HepG2 (cell line): ENCODE results near the gene ENTPD2. TPM values are rescaled to one million over a fixed set of nuclear protein-coding genes. Genes with fewer than 3 reads are reported as not detected.

Experiments used
- ERF ChIP-seq: IDR thresholded peaks from 2 replicates; pipeline ENCODE4 v1.6.1; 2018; ENCODE audit warnings: missing biosample characterization, missing genetic modification reagents
- FOSL2 ChIP-seq: sonication (generic); formaldehyde crosslinking; IDR thresholded peaks from 2 replicates; pipeline ENCODE4 v1.4.0; 2020; ENCODE audit warnings: missing genetic modification reagents
- GABPA ChIP-seq, 2 experiments: IDR thresholded peaks; 2 replicates each; pipeline ENCODE4 v1.6.1; 2011 to 2016; ENCODE audit warnings: low read depth in 2 of 2, low read length in 1 of 2, missing biosample characterization in 1 of 2, missing genetic modification characterization in 1 of 2
- KLF16 ChIP-seq, 2 experiments: sonication (generic) in 1 of 2; formaldehyde crosslinking in 1 of 2; IDR thresholded peaks; 2 replicates each; pipeline versions ENCODE4 v1.6.1 to v1.8.0; 2016 to 2023; ENCODE audit warnings: missing genetic modification reagents in 2 of 2, missing compliant biosample characterization in 1 of 2
- MAFF ChIP-seq: IDR thresholded peaks from 2 replicates; pipeline ENCODE4 v1.6.1; 2011; ENCODE audit warnings: low read depth, low read length, improper control_type of control experiment
- MAFG ChIP-seq: sonication (generic); formaldehyde crosslinking; IDR thresholded peaks from 2 replicates; pipeline ENCODE4 v1.5.1; 2020; ENCODE audit warnings: mild to moderate bottlenecking, missing genetic modification reagents
- MBNL3 ChIP-seq: fragments of 250-450 bp; sonication (Bioruptor Pico); conservative IDR thresholded peaks from 2 replicates; pipeline ENCODE4 v1.8.0; 2022; ENCODE audit warnings: mild to moderate bottlenecking, inconsistent platforms
- MYC ChIP-seq: sonication (generic); formaldehyde crosslinking; IDR thresholded peaks from 2 replicates; pipeline ENCODE4 v1.9.0; 2021; ENCODE audit warnings: missing genetic modification reagents, borderline replicate concordance
- PITX1 ChIP-seq: sonication (generic); formaldehyde crosslinking; IDR thresholded peaks from 2 replicates; pipeline ENCODE4 v1.5.1; 2020; ENCODE audit warnings: mild to moderate bottlenecking, missing genetic modification reagents
- ZNF230 ChIP-seq: sonication (generic); formaldehyde crosslinking; IDR thresholded peaks from 2 replicates; pipeline ENCODE4 v1.4.0; 2020; ENCODE audit warnings: mild to moderate bottlenecking, missing genetic modification reagents
- ZNF335 ChIP-seq: sonication (generic); formaldehyde crosslinking; IDR thresholded peaks from 2 replicates; pipeline ENCODE4 v1.4.0; 2020; ENCODE audit warnings: missing genetic modification reagents
- ZNF33A ChIP-seq: sonication (generic); formaldehyde crosslinking; IDR thresholded peaks from 2 replicates; pipeline ENCODE4 v1.5.1; 2020; ENCODE audit warnings: missing genetic modification reagents, mild to moderate bottlenecking, moderate library complexity, borderline replicate concordance
- ZNF354B ChIP-seq: sonication (generic); formaldehyde crosslinking; IDR thresholded peaks from 2 replicates; pipeline ENCODE4 v1.8.0; 2022; ENCODE audit warnings: mild to moderate bottlenecking, missing genetic modification reagents
- polyA plus RNA-seq, 8 experiments: library from polyadenylated mRNA; depleted of rRNA in 3 of 8; stranded (reverse) in 7 of 8; unstranded in 1 of 8; fragments of >200 nt; fragmentation: Illumina TruSeq in 4 of 8; extraction: Trizol in 4 of 8; gene quantifications; 2 replicates each; pipeline versions ENCODE4 v1.2.1 to v1.2.3, GENCODE V29; 2011 to 2016; ENCODE audit warnings: low read depth in 4 of 8, missing spikeins in 1 of 8, mixed read lengths in 1 of 8; ENCODE audit not compliant: insufficient read depth in 1 of 8
- total RNA-seq, 5 experiments: library from RNA; depleted of rRNA; stranded (reverse); fragments of >200 nt; fragmentation: Illumina TruSeq; extraction: Trizol; gene quantifications; 2 replicates each; pipeline ENCODE4 v1.2.3, GENCODE V29; 2016; ENCODE audit warnings: low read depth in 1 of 5
- TF ChIP-seq, protein P1 (sequence below): sonication (generic); formaldehyde crosslinking; IDR thresholded peaks from 2 replicates; pipeline ENCODE4 v1.4.0; 2020; ENCODE audit warnings: mild to moderate bottlenecking, missing genetic modification reagents
- TF ChIP-seq, protein P2 (sequence below): sonication (generic); formaldehyde crosslinking; conservative IDR thresholded peaks from 2 replicates; pipeline ENCODE4 v1.4.0; 2020; ENCODE audit warnings: missing genetic modification reagents
- TF ChIP-seq, protein P3 (sequence below): sonication (generic); formaldehyde crosslinking; IDR thresholded peaks from 2 replicates; pipeline ENCODE4 v1.4.0; 2020; ENCODE audit warnings: missing genetic modification reagents
- TF ChIP-seq, protein P4 (sequence below): sonication (generic); formaldehyde crosslinking; IDR thresholded peaks from 2 replicates; pipeline ENCODE4 v1.4.0; 2020; ENCODE audit warnings: missing genetic modification reagents
- TF ChIP-seq, protein P5 (sequence below): sonication (generic); formaldehyde crosslinking; conservative IDR thresholded peaks from 2 replicates; pipeline ENCODE4 v1.4.0; 2020; ENCODE audit warnings: mild to moderate bottlenecking, missing genetic modification reagents, moderate library complexity

ENTPD2 gene
- total and polyA plus RNA-seq, 2 of the 13 experiments (the other 11 are each of a cell fraction or from before 2014, with no cell fraction given): 0.95 to 3.2 TPM

DNA sequence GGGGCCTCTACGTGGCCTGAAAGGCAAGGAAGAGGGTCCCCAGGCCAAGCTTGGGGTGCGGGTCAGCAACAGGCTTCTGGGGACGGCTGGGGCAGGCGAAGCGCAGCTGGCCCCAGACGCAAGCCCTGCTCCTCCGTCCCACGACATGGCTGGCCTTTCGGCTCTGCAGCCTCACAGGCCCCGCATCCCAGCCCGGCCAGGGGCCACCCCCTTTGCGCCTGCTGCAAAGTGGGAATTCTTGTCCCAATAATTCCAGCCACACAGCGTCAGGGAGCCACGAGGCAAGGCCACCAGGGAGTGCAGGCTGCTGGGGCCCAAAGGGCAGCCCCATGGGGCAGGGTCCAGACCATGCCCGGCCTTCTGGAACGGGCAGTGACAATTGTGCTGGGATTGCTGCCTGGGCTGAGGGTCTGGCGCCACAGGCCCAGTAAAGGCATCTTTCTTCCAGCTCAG is 1.1 kb upstream of the ENTPD2 start (continued):
- TF ChIP-seq, protein P1, sequence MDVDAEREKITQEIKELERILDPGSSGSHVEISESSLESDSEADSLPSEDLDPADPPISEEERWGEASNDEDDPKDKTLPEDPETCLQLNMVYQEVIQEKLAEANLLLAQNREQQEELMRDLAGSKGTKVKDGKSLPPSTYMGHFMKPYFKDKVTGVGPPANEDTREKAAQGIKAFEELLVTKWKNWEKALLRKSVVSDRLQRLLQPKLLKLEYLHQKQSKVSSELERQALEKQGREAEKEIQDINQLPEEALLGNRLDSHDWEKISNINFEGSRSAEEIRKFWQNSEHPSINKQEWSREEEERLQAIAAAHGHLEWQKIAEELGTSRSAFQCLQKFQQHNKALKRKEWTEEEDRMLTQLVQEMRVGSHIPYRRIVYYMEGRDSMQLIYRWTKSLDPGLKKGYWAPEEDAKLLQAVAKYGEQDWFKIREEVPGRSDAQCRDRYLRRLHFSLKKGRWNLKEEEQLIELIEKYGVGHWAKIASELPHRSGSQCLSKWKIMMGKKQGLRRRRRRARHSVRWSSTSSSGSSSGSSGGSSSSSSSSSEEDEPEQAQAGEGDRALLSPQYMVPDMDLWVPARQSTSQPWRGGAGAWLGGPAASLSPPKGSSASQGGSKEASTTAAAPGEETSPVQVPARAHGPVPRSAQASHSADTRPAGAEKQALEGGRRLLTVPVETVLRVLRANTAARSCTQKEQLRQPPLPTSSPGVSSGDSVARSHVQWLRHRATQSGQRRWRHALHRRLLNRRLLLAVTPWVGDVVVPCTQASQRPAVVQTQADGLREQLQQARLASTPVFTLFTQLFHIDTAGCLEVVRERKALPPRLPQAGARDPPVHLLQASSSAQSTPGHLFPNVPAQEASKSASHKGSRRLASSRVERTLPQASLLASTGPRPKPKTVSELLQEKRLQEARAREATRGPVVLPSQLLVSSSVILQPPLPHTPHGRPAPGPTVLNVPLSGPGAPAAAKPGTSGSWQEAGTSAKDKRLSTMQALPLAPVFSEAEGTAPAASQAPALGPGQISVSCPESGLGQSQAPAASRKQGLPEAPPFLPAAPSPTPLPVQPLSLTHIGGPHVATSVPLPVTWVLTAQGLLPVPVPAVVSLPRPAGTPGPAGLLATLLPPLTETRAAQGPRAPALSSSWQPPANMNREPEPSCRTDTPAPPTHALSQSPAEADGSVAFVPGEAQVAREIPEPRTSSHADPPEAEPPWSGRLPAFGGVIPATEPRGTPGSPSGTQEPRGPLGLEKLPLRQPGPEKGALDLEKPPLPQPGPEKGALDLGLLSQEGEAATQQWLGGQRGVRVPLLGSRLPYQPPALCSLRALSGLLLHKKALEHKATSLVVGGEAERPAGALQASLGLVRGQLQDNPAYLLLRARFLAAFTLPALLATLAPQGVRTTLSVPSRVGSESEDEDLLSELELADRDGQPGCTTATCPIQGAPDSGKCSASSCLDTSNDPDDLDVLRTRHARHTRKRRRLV: no peak
- peak; percentile 35; the same call in 1 of the 2 replicates for TF ChIP-seq FOSL2 (CRISPR knock-in tag)
- TF ChIP-seq PITX1: peak; percentile 31; the same call in 1 of the 2 replicates
- no peak for TF ChIP-seq ZNF230 (CRISPR knock-in tag)
- 0 out of 4 replicates have a peak, but pooled peaks of 1 of the 2 experiments have one; percentile 12 for TF ChIP-seq KLF16 (CRISPR knock-in tag; IDR thresholded peaks at IDR 0.05)
- TF ChIP-seq ERF (CRISPR knock-in tag): no peak
- TF ChIP-seq, protein P2, sequence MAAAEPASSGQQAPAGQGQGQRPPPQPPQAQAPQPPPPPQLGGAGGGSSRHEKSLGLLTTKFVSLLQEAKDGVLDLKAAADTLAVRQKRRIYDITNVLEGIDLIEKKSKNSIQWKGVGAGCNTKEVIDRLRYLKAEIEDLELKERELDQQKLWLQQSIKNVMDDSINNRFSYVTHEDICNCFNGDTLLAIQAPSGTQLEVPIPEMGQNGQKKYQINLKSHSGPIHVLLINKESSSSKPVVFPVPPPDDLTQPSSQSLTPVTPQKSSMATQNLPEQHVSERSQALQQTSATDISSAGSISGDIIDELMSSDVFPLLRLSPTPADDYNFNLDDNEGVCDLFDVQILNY (CRISPR knock-in tag): no peak
- no peak for TF ChIP-seq GABPA (IDR thresholded peaks at IDR 0.05; ENCODE audit: low read depth, low read length)
- no peak for TF ChIP-seq GABPA (CRISPR knock-in tag; IDR thresholded peaks at IDR 0.05; ENCODE audit: low read depth)
- peak; percentile 78 for TF ChIP-seq MYC
- no peak; the same call in 1 of the 2 replicates for TF ChIP-seq ZNF33A (CRISPR knock-in tag)
- TF ChIP-seq, protein P3, sequence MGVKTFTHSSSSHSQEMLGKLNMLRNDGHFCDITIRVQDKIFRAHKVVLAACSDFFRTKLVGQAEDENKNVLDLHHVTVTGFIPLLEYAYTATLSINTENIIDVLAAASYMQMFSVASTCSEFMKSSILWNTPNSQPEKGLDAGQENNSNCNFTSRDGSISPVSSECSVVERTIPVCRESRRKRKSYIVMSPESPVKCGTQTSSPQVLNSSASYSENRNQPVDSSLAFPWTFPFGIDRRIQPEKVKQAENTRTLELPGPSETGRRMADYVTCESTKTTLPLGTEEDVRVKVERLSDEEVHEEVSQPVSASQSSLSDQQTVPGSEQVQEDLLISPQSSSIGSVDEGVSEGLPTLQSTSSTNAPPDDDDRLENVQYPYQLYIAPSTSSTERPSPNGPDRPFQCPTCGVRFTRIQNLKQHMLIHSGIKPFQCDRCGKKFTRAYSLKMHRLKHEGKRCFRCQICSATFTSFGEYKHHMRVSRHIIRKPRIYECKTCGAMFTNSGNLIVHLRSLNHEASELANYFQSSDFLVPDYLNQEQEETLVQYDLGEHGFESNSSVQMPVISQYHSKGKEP (CRISPR knock-in tag): no peak
- TF ChIP-seq, protein P4, sequence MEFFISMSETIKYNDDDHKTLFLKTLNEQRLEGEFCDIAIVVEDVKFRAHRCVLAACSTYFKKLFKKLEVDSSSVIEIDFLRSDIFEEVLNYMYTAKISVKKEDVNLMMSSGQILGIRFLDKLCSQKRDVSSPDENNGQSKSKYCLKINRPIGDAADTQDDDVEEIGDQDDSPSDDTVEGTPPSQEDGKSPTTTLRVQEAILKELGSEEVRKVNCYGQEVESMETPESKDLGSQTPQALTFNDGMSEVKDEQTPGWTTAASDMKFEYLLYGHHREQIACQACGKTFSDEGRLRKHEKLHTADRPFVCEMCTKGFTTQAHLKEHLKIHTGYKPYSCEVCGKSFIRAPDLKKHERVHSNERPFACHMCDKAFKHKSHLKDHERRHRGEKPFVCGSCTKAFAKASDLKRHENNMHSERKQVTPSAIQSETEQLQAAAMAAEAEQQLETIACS (CRISPR knock-in tag): no peak
- TF ChIP-seq ZNF335 (CRISPR knock-in tag): 0 out of 2 replicates have a peak, but pooled peaks have one; percentile 14
- no peak for TF ChIP-seq ZNF354B
- TF ChIP-seq MBNL3 (CRISPR knock-in tag): no peak
- TF ChIP-seq, protein P5, sequence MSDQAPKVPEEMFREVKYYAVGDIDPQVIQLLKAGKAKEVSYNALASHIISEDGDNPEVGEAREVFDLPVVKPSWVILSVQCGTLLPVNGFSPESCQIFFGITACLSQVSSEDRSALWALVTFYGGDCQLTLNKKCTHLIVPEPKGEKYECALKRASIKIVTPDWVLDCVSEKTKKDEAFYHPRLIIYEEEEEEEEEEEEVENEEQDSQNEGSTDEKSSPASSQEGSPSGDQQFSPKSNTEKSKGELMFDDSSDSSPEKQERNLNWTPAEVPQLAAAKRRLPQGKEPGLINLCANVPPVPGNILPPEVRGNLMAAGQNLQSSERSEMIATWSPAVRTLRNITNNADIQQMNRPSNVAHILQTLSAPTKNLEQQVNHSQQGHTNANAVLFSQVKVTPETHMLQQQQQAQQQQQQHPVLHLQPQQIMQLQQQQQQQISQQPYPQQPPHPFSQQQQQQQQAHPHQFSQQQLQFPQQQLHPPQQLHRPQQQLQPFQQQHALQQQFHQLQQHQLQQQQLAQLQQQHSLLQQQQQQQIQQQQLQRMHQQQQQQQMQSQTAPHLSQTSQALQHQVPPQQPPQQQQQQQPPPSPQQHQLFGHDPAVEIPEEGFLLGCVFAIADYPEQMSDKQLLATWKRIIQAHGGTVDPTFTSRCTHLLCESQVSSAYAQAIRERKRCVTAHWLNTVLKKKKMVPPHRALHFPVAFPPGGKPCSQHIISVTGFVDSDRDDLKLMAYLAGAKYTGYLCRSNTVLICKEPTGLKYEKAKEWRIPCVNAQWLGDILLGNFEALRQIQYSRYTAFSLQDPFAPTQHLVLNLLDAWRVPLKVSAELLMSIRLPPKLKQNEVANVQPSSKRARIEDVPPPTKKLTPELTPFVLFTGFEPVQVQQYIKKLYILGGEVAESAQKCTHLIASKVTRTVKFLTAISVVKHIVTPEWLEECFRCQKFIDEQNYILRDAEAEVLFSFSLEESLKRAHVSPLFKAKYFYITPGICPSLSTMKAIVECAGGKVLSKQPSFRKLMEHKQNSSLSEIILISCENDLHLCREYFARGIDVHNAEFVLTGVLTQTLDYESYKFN (CRISPR knock-in tag): no peak
- TF ChIP-seq MAFG (CRISPR knock-in tag): no peak
- TF ChIP-seq MAFF: no peak
